Inflammatory macrophage treated with lipopolysaccharide for 1 hour (primary cell): Measurements from ENCODE around the gene CASP9.

Experiments used
- DNase-seq, 2 donors: peaks; one replicate each; pipeline ENCODE4 v3.0.0-alpha.2; 2020 to 2022

The CASP9 gene

DNA sequence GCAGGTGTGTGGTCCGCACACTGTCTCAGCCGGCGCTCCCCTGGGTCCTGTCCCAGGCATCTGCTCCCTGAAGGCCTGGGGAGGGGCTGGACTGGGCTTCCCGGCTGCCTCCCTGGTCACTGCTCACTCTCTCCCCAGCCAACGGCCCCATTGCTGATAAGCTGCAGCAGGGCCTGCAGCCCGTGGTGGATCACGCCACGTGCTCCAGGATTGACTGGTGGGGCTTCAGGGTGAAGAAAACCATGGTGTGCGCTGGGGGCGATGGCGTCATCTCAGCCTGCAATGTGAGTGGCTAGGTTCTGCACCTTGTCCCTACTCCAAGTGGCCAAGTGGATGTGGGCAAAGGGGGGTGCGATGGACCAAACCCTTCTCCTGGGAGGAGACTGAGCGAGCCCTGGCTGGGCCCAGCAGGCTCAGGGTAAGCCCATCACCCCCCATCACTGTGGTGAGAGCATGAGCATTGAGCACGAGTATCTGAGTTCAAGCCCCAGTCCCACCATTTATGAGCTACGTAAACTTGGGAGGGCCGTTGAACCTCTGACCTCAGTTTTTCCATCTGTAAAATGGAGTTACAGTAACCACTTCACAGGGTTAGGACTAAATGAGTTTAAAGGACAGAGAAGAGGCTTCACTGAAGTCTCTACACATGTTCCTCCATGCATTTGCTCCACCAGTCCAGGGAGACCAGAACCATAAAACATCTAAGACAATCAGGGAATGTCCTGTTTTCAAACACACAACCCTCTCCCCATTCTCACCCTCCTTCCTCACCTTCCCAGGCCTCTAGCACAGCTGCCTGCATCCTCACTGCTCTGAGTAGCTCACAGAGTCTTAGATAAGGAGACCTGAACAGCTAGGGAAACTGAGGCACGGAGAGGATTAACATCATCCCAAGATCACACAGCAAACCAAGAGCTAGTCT, 79.3 kb downstream of the CASP9 start:
- DNase-seq = no peak

DNA sequence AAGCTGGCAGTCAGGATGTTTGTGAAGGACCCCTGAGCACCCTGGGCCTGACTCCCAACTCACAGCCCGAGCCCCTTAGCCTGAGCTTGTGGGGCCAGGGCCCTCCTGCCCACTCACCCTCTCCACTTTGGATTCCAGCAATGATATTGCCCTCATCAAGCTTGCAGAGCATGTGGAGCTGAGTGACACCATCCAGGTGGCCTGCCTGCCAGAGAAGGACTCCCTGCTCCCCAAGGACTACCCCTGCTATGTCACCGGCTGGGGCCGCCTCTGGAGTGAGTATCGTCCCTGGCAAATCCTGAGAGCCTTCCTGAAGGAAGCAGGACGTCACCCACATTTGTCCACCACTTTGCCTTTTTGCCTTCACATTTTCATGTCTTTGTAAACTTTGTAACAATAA, 80.7 kb downstream of the CASP9 start:
- DNase-seq = no peak

DNA sequence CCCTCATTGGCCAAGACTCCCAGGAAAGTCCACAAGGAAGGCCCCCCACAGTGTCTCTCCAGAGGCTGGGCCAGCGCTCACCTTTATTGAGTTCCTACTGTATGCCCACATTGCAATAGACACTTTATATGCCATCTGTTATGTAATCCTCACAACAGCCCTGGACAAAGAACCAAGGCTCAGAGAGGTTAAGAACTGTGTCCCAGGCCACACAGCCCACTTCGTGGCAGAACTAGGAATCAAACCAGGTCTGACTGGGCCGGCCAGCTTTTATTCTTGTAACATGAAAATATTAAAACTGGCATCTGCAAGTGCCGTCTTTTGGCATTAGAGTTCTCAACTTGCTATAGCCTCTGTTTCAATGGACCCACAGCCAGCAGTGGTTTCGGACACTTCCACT, 81.3 kb downstream of the CASP9 start:
- DNase-seq = no peak

DNA sequence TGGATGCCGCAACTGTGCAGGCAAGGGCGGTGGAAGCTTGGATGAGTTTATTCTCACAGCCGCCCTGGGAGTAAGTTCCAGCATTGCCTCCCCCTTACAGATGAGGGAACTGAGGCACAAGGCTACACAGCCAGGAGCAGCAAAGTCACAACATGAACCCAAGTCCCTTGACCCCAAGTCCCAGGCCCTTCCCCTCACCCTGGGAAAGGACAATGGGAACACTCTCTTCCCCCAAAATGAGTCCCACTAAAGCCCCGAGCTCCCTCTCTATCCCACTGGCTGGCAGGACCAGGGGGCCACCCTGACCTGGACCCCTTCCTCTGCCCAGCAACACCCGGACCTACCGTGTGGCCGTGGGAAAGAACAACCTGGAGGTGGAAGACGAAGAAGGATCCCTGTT, 81.9 kb downstream of the CASP9 start:
- no peak for DNase-seq
